ENCODE measurements around the gene EXOC6B.

- no peak for TF ChIP-seq POLR2A (IDR thresholded peaks at IDR 0.05)
- TF ChIP-seq CTCF (IDR thresholded peaks at IDR 0.05), result no peak
These were observed 676.8 kb downstream of the EXOC6B start for GRCh38 chr2:72148837-72149555.

All from esophagus squamous epithelium (tissue), 4 donors.